Upper lobe of left lung (tissue), 6 donors: Measurements from ENCODE around the gene CD1B. TPM values are rescaled to one million over a fixed set of nuclear protein-coding genes. Genes with fewer than 3 reads are reported as not detected.

ENCODE experiments used
- ATAC-seq, 2 donors: fragments of 200-7000 bp; cut with Tn5 transposase; one replicate each; pipeline ENCODE4 v1.9.1; 2022; ENCODE audit warnings: mild to moderate bottlenecking in 2 of 2, moderate library complexity in 2 of 2; ENCODE audit not compliant: low FRiP score in 2 of 2
- DNase-seq, 2 donors: peaks; one replicate each; pipeline ENCODE4 v3.0.0-alpha.2; 2019 to 2020
- H3K27ac ChIP-seq, 4 donors: fragments of 200-600 bp; sonication (generic); one replicate each; pipeline ENCODE4 v1.5.1; 2016 to 2019
- H3K27me3 ChIP-seq, 4 donors: fragments of 200-600 bp; sonication (generic); one replicate each; pipeline ENCODE4 v1.5.1; 2017 to 2019
- H3K36me3 ChIP-seq, 4 donors: fragments of 200-600 bp; sonication (generic); one replicate each; pipeline ENCODE4 v1.5.1; 2016 to 2019
- H3K4me1 ChIP-seq, 4 donors: fragments of 200-600 bp; sonication (generic); one replicate each; pipeline ENCODE4 v1.5.1; 2018 to 2019
- H3K4me3 ChIP-seq, 4 donors: fragments of 200-600 bp; sonication (generic); one replicate each; pipeline ENCODE4 v1.5.1; 2017 to 2019; ENCODE audit warnings: mild to moderate bottlenecking in 2 of 4, moderate library complexity in 1 of 4
- H3K9me3 ChIP-seq, 4 donors: fragments of 200-600 bp; sonication (generic); one replicate each; pipeline ENCODE4 v1.5.1; 2018 to 2019
- CTCF ChIP-seq, 6 experiments: fragments of 450-650 bp in 4 of 6; fragments of 200-600 bp in 2 of 6; sonication (generic) in 2 of 6; IDR thresholded peaks; one replicate each; pipeline ENCODE4 v1.5.1; 2016 to 2019; ENCODE audit warnings: antibody characterized with exemption in 6 of 6
- EP300 ChIP-seq, 4 donors: sonication (generic); formaldehyde crosslinking; IDR thresholded peaks; one replicate each; pipeline ENCODE4 v1.5.1; 2017; ENCODE audit warnings: antibody characterized with exemption in 4 of 4, control low read depth in 2 of 4
- POLR2A ChIP-seq, 4 donors: fragments of 450-650 bp; IDR thresholded peaks; one replicate each; pipeline ENCODE4 v1.5.1; 2016 to 2017; ENCODE audit warnings: antibody characterized with exemption in 4 of 4, mild to moderate bottlenecking in 2 of 4
- POLR2AphosphoS5 ChIP-seq, 2 donors: sonication (generic); formaldehyde crosslinking; IDR thresholded peaks; one replicate each; pipeline ENCODE4 v1.5.1; 2017; ENCODE audit warnings: antibody characterized with exemption in 2 of 2
- WGBS, 2 donors: methylation state at CpG; one replicate each; pipeline ENCODE4 v1.1.5; 2017 to 2018; 5-methylcytosine and 5-hydroxymethylcytosine counted together
- total RNA-seq, 6 donors: library from RNA; depleted of rRNA in 4 of 6; stranded (reverse); fragments of >200 nt in 4 of 6; gene quantifications; one replicate each; pipeline versions ENCODE4 v1.1.0 to v1.2.1, GENCODE V29; 2016 to 2021
- donor health status: DM: no; HTN: no; CAD: no; lungs with moderate emphysema.
- donor health status: DM: no; HTN: yes; CAD: no; lungs with severe emphysema.

Gene CD1B
- total RNA-seq, 6 donors from 2014 or later, result 0.17 to 0.26 TPM; not detected in 4

GRCh38 chr1:158329300-158329699, 2.0 kb downstream of the CD1B start:
- 91 to 93% methylated on average over 7 of the region's 7 CpGs for WGBS, 2 donors
- ATAC-seq (peak in 1 of 2 donors; percentile 29), DNase-seq (peak in 1 of 2 donors; percentile 8)
- no peaks in the 10 kb centered on the region for H3K27me3 ChIP-seq
- no peak overlapping the region for H3K27ac ChIP-seq
- H3K9me3 ChIP-seq, result no peaks in the 10 kb centered on the region
- no peaks in the 10 kb centered on the region for H3K4me1 ChIP-seq
- H3K36me3 ChIP-seq, result no peaks in the 10 kb centered on the region
- no peak for TF ChIP-seq POLR2AphosphoS5 (IDR thresholded peaks at IDR 0.05)
- TF ChIP-seq POLR2A (IDR thresholded peaks at IDR 0.05), result no peak
- TF ChIP-seq CTCF (IDR thresholded peaks at IDR 0.05), result no peak
- no peak for TF ChIP-seq EP300 (IDR thresholded peaks at IDR 0.05)
- no peak overlapping the region for H3K4me3 ChIP-seq

GRCh38 chr1:158328426-158328825, 2.9 kb downstream of the CD1B start:
- 64 to 69% methylated on average over 3 of the region's 3 CpGs for WGBS, 2 donors
- H3K4me3 ChIP-seq, result no peak overlapping the region
- H3K36me3 ChIP-seq, result no peaks in the 10 kb centered on the region
- peak in 1 of 2 donors; percentile 41 for ATAC-seq
- H3K4me1 ChIP-seq, result no peaks in the 10 kb centered on the region
- TF ChIP-seq POLR2AphosphoS5 (IDR thresholded peaks at IDR 0.05) (no peak), POLR2A (IDR thresholded peaks at IDR 0.05) (no peak), CTCF (IDR thresholded peaks at IDR 0.05) (no peak), EP300 (IDR thresholded peaks at IDR 0.05) (no peak)
- no peaks in the 10 kb centered on the region for H3K27me3 ChIP-seq
- H3K27ac ChIP-seq, result no peak overlapping the region
- H3K9me3 ChIP-seq, result no peaks in the 10 kb centered on the region
- DNase-seq, result no peak

- TF ChIP-seq POLR2A (IDR thresholded peaks at IDR 0.05), result no peak
- TF ChIP-seq POLR2AphosphoS5 (IDR thresholded peaks at IDR 0.05), result no peak
- no peak for TF ChIP-seq EP300 (IDR thresholded peaks at IDR 0.05)
- TF ChIP-seq CTCF (IDR thresholded peaks at IDR 0.05), result no peak
- Histone ChIP-seq H3K27ac (no peak overlapping the region), H3K9me3 (no peaks in the 10 kb centered on the region), H3K36me3 (no peaks in the 10 kb centered on the region), H3K4me3 (no peak overlapping the region), H3K4me1 (no peaks in the 10 kb centered on the region), H3K27me3 (no peaks in the 10 kb centered on the region)
- DNase-seq, result no peak
- ATAC-seq, result no peak
These were observed 3.9 kb downstream of the CD1B start for GRCh38 chr1:158327481-158327880.

- TF ChIP-seq POLR2AphosphoS5 (IDR thresholded peaks at IDR 0.05) (no peak), EP300 (IDR thresholded peaks at IDR 0.05) (no peak), POLR2A (IDR thresholded peaks at IDR 0.05) (no peak)
- no peaks in the 10 kb centered on the region for H3K36me3 ChIP-seq
- H3K27ac ChIP-seq, result no peak overlapping the region
- WGBS, 2 donors, result 73 to 78% methylated on average over 4 of the region's 4 CpGs
- no peak overlapping the region for H3K4me3 ChIP-seq
- no peaks in the 10 kb centered on the region for H3K4me1 ChIP-seq
- no peaks in the 10 kb centered on the region for H3K27me3 ChIP-seq
- ATAC-seq (no peak), DNase-seq (no peak)
- H3K9me3 ChIP-seq, result no peaks in the 10 kb centered on the region
These were observed 6.9 kb downstream of the CD1B start for GRCh38 chr1:158324395-158324794.

- Histone ChIP-seq H3K4me3 (no peak overlapping the region), H3K27me3 (no peaks in the 10 kb centered on the region), H3K36me3 (no peaks in the 10 kb centered on the region), H3K9me3 (no peaks in the 10 kb centered on the region), H3K27ac (no peak overlapping the region), H3K4me1 (no peaks in the 10 kb centered on the region)
- TF ChIP-seq POLR2A (IDR thresholded peaks at IDR 0.05) (no peak), EP300 (IDR thresholded peaks at IDR 0.05) (no peak), CTCF (IDR thresholded peaks at IDR 0.05) (no peak), POLR2AphosphoS5 (IDR thresholded peaks at IDR 0.05) (no peak)
- ATAC-seq (no peak), DNase-seq (no peak)
- 67% methylated on average over 1 of the region's 1 CpG for WGBS, 2 donors
These were observed 7.5 kb downstream of the CD1B start for GRCh38 chr1:158323866-158324265.
